Measurements from ENCODE around the gene CYP27B1. TPM values are rescaled to one million over a fixed set of nuclear protein-coding genes. Genes with fewer than 3 reads are reported as not detected.

CYP27B1 gene
- total and polyA plus RNA-seq, 10 donors: 0.20 to 1.5 (median 0.47) TPM

- H3K9me3 ChIP-seq: no peaks in the 10 kb centered on the region
- no peak for DNase-seq
- peaks cover 2 to 100% (median 78%) of the 10 kb centered on the region in 6 donors for H3K36me3 ChIP-seq
- TF ChIP-seq CTCF (IDR thresholded peaks at IDR 0.05 in 8 of 11, conservative IDR thresholded peaks at IDR 0.05 in 3 of 11) (no peak), POLR2AphosphoS5 (IDR thresholded peaks at IDR 0.05) (no peak), POLR2A (IDR thresholded peaks at IDR 0.05) (no peak)
- H3K4me3 ChIP-seq: no peak overlapping the region
- intact Hi-C loops (cut with DNase I; ENCODE audit: low total_unique reads): no loop called here
- H3K27me3 ChIP-seq (replicated peaks in 1 of 7): no peaks in the 10 kb centered on the region
- 92 to 100% (median 100%) methylated on average over 1 of the region's 1 CpG for WGBS, 5 donors
- H3K27ac ChIP-seq: no peak overlapping the region
- peaks cover 0 to 10% (median 2%) of the 10 kb centered on the region in 6 donors for H3K4me1 ChIP-seq
Observed at GRCh38 chr12:57797933-57798332, 31.1 kb upstream of the CYP27B1 start.

GRCh38 chr12:57796996-57797395, 30.1 kb upstream of the CYP27B1 start:
- TF ChIP-seq POLR2A (IDR thresholded peaks at IDR 0.05) (no peak), CTCF (IDR thresholded peaks at IDR 0.05 in 8 of 11, conservative IDR thresholded peaks at IDR 0.05 in 3 of 11) (no peak), POLR2AphosphoS5 (IDR thresholded peaks at IDR 0.05) (no peak)
- peaks cover 2 to 100% (median 82%) of the 10 kb centered on the region in 6 donors for H3K36me3 ChIP-seq
- no peaks in the 10 kb centered on the region for H3K27me3 ChIP-seq (replicated peaks in 1 of 7)
- intact Hi-C loops (cut with DNase I; ENCODE audit: low total_unique reads): no loop called here
- H3K4me1 ChIP-seq: peaks cover 0 to 10% (median 2%) of the 10 kb centered on the region in 6 donors
- 83 to 100% (median 97%) methylated on average over 1 of the region's 1 CpG for WGBS, 5 donors
- no peak overlapping the region for H3K4me3 ChIP-seq
- no peaks in the 10 kb centered on the region for H3K9me3 ChIP-seq
- no peak overlapping the region for H3K27ac ChIP-seq
- DNase-seq: no peak

- no peaks in the 10 kb centered on the region for H3K27me3 ChIP-seq (replicated peaks in 1 of 7)
- H3K27ac ChIP-seq: no peak overlapping the region
- WGBS, 5 donors: 90 to 95% (median 94%) methylated on average over 6 of the region's 6 CpGs
- no peak for TF ChIP-seq CTCF (IDR thresholded peaks at IDR 0.05 in 8 of 11, conservative IDR thresholded peaks at IDR 0.05 in 3 of 11)
- no peak for TF ChIP-seq POLR2A (IDR thresholded peaks at IDR 0.05)
- no peak for TF ChIP-seq POLR2AphosphoS5 (IDR thresholded peaks at IDR 0.05)
- intact Hi-C loops (cut with DNase I; ENCODE audit: low total_unique reads): no loop called here
- no peak for DNase-seq
- peaks cover 0 to 10% (median 2%) of the 10 kb centered on the region in 6 donors for H3K4me1 ChIP-seq
- peaks cover 0 to 100% (median 75%) of the 10 kb centered on the region in 6 donors for H3K36me3 ChIP-seq
- no peak overlapping the region for H3K4me3 ChIP-seq
- H3K9me3 ChIP-seq: no peaks in the 10 kb centered on the region
Observed at GRCh38 chr12:57795354-57795753, 28.5 kb upstream of the CYP27B1 start.

- Histone ChIP-seq H3K36me3 (peaks cover 0 to 100% (median 70%) of the 10 kb centered on the region in 6 donors), H3K4me3 (no peak overlapping the region), H3K9me3 (no peaks in the 10 kb centered on the region), H3K27me3 (replicated peaks in 1 of 7) (no peaks in the 10 kb centered on the region), H3K27ac (no peak overlapping the region), H3K4me1 (peaks cover 0 to 10% (median 2%) of the 10 kb centered on the region in 6 donors)
- WGBS, 5 donors: 61 to 79% (median 72%) methylated on average over 1 of the region's 1 CpG
- TF ChIP-seq CTCF (IDR thresholded peaks at IDR 0.05 in 8 of 11, conservative IDR thresholded peaks at IDR 0.05 in 3 of 11): no peak
- no peak for TF ChIP-seq POLR2A (IDR thresholded peaks at IDR 0.05)
- no peak for TF ChIP-seq POLR2AphosphoS5 (IDR thresholded peaks at IDR 0.05)
- DNase-seq: no peak
- intact Hi-C loops (cut with DNase I; ENCODE audit: low total_unique reads): no loop called here
Observed at GRCh38 chr12:57793920-57794319, 27.0 kb upstream of the CYP27B1 start.
